HG03558 (cell line): Measurements from ENCODE around the gene GALNT18.

Experiments used
- ATAC-seq: cut with Tn5 transposase; IDR thresholded peaks from one replicate; pipeline ENCODE4 v1.9.1; 2021; ENCODE audit warnings: moderate number of reproducible peaks; ENCODE audit not compliant: unreplicated experiment; ENCODE audit errors: extremely low read depth

Gene GALNT18

DNA sequence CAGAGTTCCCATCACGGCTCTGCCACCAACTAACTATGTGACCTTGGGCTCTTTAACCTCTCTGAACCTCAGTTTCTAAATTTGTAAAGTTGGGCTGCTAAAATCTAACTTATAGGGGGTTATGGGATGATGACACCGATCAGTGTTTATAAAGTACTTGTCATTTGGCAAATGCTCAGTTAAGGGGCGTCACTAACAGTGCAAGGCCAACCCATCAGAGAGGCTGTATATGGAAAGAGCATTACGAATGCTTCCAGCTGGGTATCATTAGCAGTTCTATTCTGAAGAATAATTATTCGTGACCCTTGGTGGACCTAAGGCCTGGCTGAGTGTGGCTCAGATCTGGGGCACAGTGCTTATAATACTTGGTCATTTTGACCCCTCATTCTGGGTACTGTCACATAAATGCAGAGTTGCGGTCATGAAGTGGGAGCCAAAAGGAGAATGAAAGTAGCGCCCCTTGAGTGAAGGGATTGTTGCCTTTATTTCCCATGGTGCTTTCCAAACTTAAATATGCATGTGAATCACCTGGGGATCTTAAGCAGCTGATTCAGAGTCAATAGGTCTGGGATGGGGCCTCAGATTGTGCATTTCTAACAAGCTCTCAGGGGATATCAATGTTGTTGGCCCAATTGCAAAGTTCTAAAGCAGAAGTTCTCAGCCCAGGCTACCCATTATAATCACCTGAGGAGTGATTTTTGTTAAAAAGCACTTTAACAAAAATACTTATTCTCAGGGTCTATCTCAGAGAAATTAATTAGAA, 384.6 kb downstream of the GALNT18 start:
- ATAC-seq = no peak

DNA sequence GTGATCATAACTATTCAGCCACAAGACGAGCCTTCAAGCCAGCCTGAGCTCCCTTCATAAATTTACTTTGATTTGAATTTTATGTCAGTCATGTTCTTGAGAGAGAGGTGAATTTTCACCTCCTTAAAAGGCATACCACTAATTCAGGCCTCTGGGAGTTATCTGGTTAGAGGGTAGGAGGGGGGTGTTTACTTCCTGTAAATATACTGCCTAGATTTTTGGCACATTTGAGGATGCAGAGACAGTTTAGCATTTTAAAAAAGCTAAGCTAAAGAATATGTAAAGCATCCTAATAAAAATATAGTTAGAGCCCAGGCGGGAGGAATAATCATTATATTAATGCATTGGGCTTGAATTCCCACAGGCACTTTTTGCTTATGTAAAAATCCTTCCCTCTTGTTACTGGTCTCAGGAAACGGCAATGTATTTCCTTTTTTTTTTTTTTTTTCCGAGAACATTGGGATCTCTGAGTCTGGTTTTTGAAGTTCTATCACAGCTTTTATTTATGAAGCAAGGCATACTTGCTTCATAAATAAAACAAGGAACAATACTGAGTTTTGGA, 385.2 kb downstream of the GALNT18 start:
- ATAC-seq = no peak

DNA sequence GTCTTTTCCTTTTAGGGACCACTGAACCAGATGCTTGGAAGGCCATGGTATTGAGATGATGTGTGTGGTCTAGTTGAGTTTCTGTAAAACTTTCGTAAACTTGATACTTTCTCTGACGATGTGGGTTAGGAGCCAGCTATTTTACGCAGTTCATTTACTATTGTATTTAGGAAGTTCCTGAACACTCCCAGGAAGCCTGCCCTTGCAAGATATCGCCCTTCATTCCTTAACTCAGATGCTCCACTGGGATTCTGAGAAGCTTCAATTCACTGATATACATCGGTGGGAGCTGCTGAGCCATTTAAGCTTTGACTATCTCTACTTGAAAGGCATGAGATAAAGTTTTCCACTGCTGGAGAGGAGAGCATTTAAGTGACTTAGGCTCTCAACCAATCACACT, 390.0 kb downstream of the GALNT18 start:
- no peak for ATAC-seq

DNA sequence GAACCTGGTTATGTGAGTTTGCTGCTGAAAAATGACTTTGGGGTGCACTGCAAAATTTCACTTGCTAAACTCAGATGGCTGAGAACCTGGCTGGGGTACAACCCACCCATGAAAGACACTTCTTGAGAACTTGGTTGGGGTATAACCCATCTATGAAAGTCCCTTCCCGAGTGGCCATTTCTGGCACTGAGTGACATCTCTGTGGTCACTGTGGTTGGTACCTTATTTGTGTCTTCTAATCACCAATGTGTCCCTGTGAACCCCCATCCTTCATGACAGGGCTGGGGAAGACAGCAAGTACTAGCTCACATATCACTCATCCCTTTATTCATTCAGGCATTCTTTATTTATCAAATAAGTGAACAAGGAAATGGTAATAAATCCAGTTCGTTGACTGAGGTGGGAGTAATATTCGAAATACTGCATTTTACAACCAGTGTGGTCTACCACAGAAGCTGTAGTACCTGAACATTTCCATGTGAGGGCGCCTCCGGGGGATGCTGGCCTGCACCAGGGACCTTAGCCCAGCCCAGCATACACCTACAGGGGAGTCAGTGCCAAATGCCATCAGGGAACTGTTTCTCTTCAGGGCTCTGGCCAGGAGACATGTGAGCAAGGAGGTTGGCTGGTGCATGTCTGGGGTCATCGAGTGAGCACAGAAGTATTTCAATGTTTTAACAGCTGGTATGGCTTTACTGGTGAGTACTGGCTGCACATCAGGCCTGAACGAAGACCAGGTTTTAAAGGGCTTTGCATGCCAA, 390.8 kb downstream of the GALNT18 start:
- ATAC-seq = no peak

DNA sequence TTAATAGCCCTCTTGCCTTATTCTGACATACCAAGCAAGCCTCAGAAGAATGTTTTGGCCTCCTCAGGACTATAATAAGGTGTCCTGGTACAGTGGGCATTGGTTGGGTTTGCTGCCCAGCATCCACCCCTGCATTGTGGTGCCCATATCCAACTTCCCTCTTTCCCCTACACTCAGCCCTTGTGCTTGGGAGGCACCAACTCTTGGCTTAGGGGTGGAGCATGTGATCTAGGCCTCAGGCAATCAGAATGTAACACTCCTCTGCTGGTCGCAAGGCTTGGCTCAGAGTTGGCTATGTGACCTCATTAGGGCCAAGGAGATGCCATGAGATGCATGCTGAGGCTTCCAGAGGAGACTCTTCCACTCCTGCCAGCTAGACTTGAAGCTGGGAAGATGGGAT, 391.7 kb downstream of the GALNT18 start:
- no peak for ATAC-seq

DNA sequence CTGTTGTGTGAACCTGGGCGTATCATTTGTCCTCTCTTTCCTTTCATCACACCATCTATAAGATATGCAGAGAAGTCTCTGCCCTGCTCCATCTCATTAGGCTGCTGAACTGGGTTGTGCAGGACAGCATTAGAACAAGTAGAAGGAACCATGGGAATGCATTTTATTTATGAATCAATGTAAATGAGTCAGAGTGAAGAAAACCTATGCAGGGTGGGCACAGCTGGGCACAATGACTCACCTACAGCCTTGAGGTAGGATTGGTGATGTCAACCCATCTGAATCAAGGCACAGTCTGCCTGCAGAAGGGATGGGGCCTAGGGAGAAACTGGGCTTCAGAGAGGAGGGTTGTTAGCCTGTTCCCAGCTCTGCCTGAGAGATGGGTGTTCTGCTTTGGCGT, 392.2 kb downstream of the GALNT18 start:
- ATAC-seq = no peak

DNA sequence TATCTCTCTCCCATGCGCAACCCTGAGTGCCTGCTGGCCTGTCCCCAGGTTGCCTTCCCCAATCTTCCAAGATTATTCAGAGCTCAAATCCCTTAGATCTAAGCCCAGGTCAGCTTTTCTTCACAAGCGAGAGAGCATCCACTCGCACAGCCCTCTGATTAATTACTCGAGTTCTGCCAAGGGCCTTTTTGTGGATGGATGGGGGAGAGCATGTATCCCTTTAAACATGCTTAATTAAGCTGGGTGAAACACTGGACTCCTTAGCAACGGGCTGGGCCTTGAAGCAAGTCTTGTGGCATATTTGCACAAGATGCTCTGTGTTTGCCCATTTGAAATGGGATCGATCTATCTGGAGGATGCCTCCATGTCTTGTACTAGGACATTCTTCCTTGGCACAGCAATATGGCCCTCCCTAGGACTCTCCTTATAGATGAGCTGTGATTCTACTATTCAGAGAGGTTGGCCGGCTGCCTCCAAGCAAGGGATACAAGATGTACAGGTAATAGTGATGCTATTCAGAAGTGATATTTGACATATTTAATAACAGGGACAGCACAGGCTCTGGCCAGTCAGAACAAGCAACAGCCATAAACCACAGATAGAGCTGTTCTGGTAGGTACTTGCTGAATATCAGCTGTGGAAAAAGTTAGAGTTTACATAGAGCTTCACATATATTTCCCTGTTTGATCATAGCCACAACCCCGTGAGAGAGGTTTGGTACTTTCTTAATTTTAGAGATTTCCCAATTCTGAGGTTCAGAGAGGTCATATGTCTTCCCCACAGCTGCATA, 394.3 kb downstream of the GALNT18 start:
- no peak for ATAC-seq
